GM10266 (cell line): ENCODE data around the gene UBQLN3.

ENCODE experiments used
- DNase-seq: peaks from one replicate; pipeline ENCODE4 v3.0.0; 2012; ENCODE audit errors: extremely low spot score
- TF ChIP-seq, protein P1 (sequence below): IDR thresholded peaks from 2 replicates; pipeline ENCODE4 v1.5.1; 2012; ENCODE audit warnings: mild to moderate bottlenecking, low read depth; ENCODE audit not compliant: control insufficient read depth, insufficient read depth; ENCODE audit errors: missing control alignments

UBQLN3 gene

DNA sequence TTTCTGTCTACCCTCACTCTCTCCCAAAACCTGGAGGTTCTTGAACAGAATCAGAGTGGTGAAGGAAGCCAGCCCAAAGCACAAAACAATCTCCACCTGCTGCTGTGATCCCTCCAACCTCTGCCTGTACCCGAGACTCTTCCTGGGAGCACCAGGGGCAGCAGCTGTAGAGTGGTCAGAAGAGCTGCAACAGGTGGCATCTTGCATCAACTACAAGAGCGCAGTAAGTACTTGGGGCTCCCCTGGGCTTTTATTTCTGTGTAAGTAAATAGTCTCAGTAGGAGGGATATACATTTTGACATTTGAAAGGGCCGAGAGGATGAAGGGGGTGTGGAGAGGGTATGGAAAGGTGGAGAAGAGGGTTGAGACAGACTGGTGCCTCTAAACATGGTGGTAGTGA lies 15.0 kb upstream of the UBQLN3 start:
- TF ChIP-seq, protein P1, sequence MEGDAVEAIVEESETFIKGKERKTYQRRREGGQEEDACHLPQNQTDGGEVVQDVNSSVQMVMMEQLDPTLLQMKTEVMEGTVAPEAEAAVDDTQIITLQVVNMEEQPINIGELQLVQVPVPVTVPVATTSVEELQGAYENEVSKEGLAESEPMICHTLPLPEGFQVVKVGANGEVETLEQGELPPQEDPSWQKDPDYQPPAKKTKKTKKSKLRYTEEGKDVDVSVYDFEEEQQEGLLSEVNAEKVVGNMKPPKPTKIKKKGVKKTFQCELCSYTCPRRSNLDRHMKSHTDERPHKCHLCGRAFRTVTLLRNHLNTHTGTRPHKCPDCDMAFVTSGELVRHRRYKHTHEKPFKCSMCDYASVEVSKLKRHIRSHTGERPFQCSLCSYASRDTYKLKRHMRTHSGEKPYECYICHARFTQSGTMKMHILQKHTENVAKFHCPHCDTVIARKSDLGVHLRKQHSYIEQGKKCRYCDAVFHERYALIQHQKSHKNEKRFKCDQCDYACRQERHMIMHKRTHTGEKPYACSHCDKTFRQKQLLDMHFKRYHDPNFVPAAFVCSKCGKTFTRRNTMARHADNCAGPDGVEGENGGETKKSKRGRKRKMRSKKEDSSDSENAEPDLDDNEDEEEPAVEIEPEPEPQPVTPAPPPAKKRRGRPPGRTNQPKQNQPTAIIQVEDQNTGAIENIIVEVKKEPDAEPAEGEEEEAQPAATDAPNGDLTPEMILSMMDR: no peak

DNA sequence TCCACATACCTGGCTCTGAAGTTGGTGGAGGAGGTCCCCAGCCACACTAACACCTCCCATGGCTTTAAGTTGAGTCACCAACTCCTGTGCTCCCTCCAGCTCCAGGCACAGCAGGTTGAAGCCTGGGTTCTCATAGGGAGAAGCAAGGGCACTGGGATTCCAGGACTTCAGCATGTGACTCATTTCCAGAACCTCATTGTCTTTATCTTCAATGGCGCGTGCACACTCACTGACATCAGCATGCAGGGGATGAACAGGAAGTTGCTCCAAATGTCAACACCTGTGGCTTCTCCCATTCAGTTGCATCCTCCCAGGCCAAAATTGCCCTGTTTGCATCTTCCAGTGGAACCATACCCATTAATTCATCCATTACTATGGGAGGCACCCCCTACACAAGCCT lies 12.6 kb upstream of the UBQLN3 start:
- TF ChIP-seq, protein P1: no peak
- no peak for DNase-seq

More for the DNA sequence above, 15.0 kb upstream of the UBQLN3 start:
- no peak for DNase-seq

DNA sequence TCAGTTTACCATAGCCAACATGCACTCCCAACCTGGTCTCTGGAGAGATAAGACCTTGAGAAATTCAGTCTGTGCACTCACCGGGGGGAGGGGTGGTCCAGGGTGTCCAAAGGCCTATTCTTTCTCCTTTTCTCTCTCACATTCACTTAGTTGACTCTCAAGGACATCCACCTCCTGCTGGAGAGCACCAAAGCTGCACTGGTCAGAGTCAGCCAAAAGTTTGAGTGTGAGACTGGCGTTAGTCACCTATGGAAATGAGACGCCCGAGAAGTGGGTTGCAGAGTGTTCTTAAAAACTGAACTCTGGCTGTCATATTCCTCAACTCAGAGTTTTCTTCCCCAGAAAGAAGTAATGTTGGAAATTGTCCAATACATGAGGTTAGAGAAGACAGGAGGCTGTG lies 11.8 kb upstream of the UBQLN3 start:
- TF ChIP-seq, protein P1: no peak
- no peak for DNase-seq

DNA sequence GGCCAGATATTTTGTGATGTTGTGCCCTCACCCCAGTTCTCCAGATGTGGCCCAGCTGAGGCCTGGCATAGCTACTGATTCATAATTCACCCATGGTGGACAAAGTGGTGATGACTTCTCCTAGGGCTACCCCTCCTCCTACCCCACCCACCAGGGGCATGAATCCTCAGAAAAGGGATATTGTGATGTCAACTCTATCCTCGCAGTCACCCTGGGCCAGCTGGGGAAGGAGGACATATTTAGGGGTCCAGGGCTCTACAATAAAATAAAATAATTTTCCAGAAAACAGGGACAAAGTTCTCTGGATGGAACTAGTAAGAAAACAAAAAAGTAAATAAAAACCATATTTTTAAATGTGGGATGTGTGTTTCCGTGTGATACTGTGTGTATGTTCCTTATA lies 6.8 kb upstream of the UBQLN3 start, which contains the start of gene UBQLNL:
TSS of gene UBQLNL (minus strand) at position 101 of the 400 bp plus-strand sequence. CDS start 258 bp downstream, outside the sequence.
- no peak for DNase-seq
- TF ChIP-seq, protein P1: no peak

DNA sequence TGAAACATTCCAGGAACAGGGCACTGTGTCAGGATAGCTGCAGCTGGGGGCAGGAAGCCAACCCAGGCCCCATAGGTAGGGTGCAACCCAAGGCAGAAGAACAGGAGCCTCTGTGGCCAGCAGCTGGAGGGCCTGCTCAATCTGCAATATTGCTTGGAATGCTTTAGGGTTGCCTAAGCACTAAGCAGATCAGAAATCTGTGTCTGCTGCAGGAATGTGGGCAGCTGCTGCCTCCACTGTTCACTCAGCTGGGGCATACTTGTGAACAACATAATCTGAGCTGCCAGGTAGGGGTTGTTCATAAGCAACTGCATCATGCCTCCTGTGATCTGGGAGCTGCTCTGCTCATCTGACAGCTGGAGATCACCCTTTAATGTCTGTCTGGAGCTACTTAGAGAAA lies 5.1 kb upstream of the UBQLN3 start:
- no peak for DNase-seq
- TF ChIP-seq, protein P1: no peak

DNA sequence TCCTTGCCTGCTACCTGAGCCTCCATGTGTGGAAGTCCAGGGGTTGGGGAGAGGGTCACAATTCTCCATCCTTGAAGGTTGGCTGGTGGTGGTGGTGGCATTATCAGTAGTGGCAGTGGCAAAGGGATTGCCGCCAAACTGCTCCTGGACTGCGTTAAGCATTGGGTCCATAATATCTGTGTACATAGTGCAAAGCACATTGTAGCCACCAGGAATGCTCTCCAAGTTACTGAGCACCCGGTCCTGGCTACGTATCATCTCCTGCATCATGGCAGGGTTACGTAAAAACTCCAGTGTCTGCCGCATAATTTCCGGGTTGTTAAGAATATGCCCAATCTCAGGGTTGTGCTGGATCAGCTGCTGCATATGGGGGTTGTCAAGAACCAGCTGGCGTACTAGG lies 1.2 kb downstream of the UBQLN3 start:
- DNase-seq: no peak
- TF ChIP-seq, protein P1: no peak

DNA sequence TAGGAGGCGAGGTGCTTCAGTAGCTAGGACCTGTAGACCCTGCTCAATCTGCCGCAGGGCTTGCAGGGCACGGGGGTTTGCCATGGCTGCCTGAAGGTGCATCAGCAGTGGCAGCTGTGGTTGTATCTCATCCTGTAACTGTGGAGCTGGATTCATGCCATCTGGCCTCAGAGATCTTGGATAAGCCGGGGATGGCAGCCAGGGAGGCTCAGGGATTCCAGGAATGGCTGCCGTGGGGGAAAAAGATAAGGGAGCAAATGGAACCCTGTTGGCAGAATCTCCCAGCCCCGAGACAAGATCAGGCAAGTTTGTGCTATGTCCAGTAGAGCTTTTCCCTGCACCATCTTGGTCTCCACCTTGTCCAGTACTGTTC lies 1.8 kb downstream of the UBQLN3 start:
- no peak for DNase-seq
- TF ChIP-seq, protein P1: no peak
